ENCODE measurements around the gene HBS1L.

DNA sequence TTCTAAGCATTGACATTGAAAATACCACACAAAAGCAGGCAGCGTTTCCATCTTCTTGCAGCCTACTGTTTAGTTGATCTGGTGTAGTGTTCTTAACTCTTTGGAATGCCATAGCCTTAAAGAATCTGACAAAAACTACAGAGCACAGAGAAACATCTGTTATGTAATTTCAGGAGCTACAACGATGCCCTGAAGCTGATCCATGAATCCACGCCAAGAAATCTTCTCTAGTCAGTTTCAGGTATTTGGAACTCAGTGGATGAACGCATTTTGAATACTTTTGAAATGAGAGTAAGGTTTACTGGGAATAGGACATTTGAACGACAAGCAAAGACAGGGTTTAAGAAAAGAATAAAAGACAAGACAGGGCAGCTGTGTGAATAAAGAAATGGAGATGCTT is 122.5 kb downstream of the HBS1L start:
- TF ChIP-seq YY1 (IDR thresholded peaks at IDR 0.05; ENCODE audit: insufficient read depth, insufficient read length): no peak
- TF ChIP-seq SUZ12 (IDR thresholded peaks at IDR 0.05; ENCODE audit: extremely low read depth, insufficient read depth, insufficient read length): no peak
- TF ChIP-seq ZNF274 (IDR thresholded peaks at IDR 0.05; ENCODE audit: low read depth, low read length): no peak
